Fibroblast of lung (primary cell): Measurements from ENCODE around the gene MACF1. TPM values are rescaled to one million over a fixed set of nuclear protein-coding genes. Genes with fewer than 3 reads are reported as not detected.

Experiments used
- DNase-seq, 2 donors: peaks; one replicate each; pipeline versions ENCODE4 v3.0.0 to v3.0.0-alpha.2; 2010; ENCODE audit warnings: low read depth in 2 of 2
- H2AFZ ChIP-seq: 2 replicates; pipeline ENCODE4 v1.5.1; 2012; ENCODE audit warnings: low read length, control low read depth, inconsistent platforms
- H3K27ac ChIP-seq: 2 replicates; pipeline ENCODE4 v1.5.1; 2011; ENCODE audit warnings: low read length, control low read depth; ENCODE audit not compliant: insufficient read depth
- H3K27me3 ChIP-seq: 2 replicates; pipeline ENCODE4 v1.5.1; 2011; ENCODE audit warnings: mild to moderate bottlenecking, low read length; ENCODE audit not compliant: control insufficient read depth, insufficient read depth
- H3K36me3 ChIP-seq: 2 replicates; pipeline ENCODE4 v1.5.1; 2011; ENCODE audit warnings: low read length; ENCODE audit not compliant: control insufficient read depth, insufficient read depth
- H3K4me1 ChIP-seq: 2 replicates; pipeline ENCODE4 v1.5.1; 2011; ENCODE audit warnings: low read length; ENCODE audit not compliant: control insufficient read depth, insufficient read depth; ENCODE audit errors: extremely low read depth
- H3K4me2 ChIP-seq: 2 replicates; pipeline ENCODE4 v1.5.1; 2011; ENCODE audit warnings: low read length, control low read depth; ENCODE audit not compliant: insufficient read depth; ENCODE audit errors: extremely low read depth
- H3K4me3 ChIP-seq, 4 experiments: fragments of 200-600 bp in 1 of 4; sonication (generic) in 1 of 4; replicated peaks in 1 of 4; 2 replicates each; pipeline ENCODE4 v1.5.1; 2011 to 2016; ENCODE audit warnings: low read length in 4 of 4, low read depth in 3 of 4, mild to moderate bottlenecking in 3 of 4, control low read depth in 2 of 4, inconsistent platforms in 1 of 4, mixed read lengths in 1 of 4; ENCODE audit not compliant: insufficient read depth in 1 of 4; ENCODE audit errors: control extremely low read depth in 1 of 4
- H3K79me2 ChIP-seq: 2 replicates; pipeline ENCODE4 v1.5.1; 2012; ENCODE audit warnings: mild to moderate bottlenecking, low read length, inconsistent platforms; ENCODE audit not compliant: control insufficient read depth, insufficient read depth
- H3K9ac ChIP-seq: 2 replicates; pipeline ENCODE4 v1.5.1; 2011; ENCODE audit warnings: mild to moderate bottlenecking, low read length, control low read depth; ENCODE audit not compliant: insufficient read depth
- H3K9me3 ChIP-seq: 2 replicates; pipeline ENCODE4 v1.5.1; 2012; ENCODE audit warnings: low read depth, low read length; ENCODE audit not compliant: control insufficient read depth, insufficient read depth
- H4K20me1 ChIP-seq: 2 replicates; pipeline ENCODE4 v1.5.1; 2011; ENCODE audit warnings: low read length; ENCODE audit not compliant: control insufficient read depth, insufficient read depth; ENCODE audit errors: extremely low read depth
- CTCF ChIP-seq, 2 donors: IDR thresholded peaks in 1 of 2; conservative IDR thresholded peaks in 1 of 2; 1 replicate in 1 of 2; 2 replicates in 1 of 2; pipeline ENCODE4 v1.5.1; 2011 to 2012; ENCODE audit warnings: low read length in 2 of 2, control low read depth in 1 of 2, inconsistent platforms in 1 of 2, low read depth in 1 of 2, mild to moderate bottlenecking in 1 of 2
- EZH2 ChIP-seq: IDR thresholded peaks from 2 replicates; pipeline ENCODE4 v1.5.1; 2012; ENCODE audit warnings: low read length, control low read depth, mild to moderate bottlenecking; ENCODE audit errors: missing control alignments
- polyA plus RNA-seq, 2 donors: library from polyadenylated mRNA; depleted of rRNA in 1 of 2; stranded (reverse) in 1 of 2; unstranded in 1 of 2; fragments of >200 nt; gene quantifications; 2 replicates each; pipeline ENCODE4 v1.2.1, GENCODE V29; 2011 to 2012; ENCODE audit warnings: missing spikeins in 1 of 2
- total RNA-seq: library from RNA; depleted of rRNA; stranded (reverse); fragments of >200 nt; gene quantifications from 2 replicates; pipeline ENCODE4 v1.2.1, GENCODE V29; 2014

MACF1 gene
- total and polyA plus RNA-seq, 2 donors (not counting 1 experiment from before 2014, with no cell fraction given) = 178 to 414 TPM

DNA sequence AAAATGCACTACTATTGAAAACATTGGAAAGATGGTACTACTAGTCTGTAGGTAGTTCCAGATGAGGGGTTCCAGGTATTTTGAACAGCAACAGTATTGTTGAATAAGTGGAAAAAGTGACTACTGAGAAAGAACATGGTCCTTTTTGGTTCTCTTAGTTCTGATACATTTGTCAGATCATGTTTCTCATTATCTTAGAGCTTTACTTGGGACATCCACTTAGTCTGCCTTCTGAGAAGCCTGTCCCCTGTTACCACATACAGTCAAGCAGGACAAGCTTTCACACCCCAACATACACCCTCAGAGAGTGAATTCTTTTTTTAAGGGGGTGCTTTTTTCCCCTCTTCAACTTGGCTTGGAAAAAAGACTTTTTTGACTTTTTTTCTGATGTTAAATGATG is 41.0 kb upstream of the MACF1 start:
- H3K4me2 ChIP-seq = no peak overlapping the region

DNA sequence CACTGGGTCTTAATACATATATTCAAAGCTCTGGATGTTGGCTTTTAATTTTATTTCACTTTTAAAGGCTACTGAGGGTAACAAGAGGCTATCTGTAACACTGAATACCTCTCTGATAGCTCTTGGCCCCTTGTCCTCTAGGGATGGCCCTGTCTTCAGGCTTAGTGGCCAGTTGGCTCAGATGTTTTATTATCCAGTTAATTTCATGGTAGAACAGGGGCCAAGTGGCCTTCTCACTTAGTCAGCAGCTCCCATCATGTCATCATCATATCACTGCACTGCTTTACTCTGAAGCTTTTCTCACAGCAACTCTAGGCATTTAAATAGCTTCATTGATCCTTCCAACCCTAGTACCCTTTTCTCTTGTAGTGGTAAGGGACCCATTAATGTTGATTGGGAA is 40.2 kb upstream of the MACF1 start:
- no peak overlapping the region for H3K27ac ChIP-seq

More for the DNA sequence above, 41.0 kb upstream of the MACF1 start:
- no peak for DNase-seq
- Histone ChIP-seq H2AFZ (no peak overlapping the region), H3K79me2 (peaks cover 73% of the 10 kb centered on the region), H3K9ac (no peak overlapping the region), H3K4me1 (peaks cover 24% of the 10 kb centered on the region), H3K4me3 (no peak overlapping the region), H3K36me3 (no peaks in the 10 kb centered on the region), H4K20me1 (no peaks in the 10 kb centered on the region), H3K27ac (no peak overlapping the region), H3K9me3 (no peaks in the 10 kb centered on the region), H3K27me3 (no peaks in the 10 kb centered on the region)
- TF ChIP-seq CTCF (conservative IDR thresholded peaks at IDR 0.05 in 1 of 2, IDR thresholded peaks at IDR 0.05 in 1 of 2; ENCODE audit: low read depth in 1 of 2, low read length in 2 of 2) (no peak), EZH2 (no peak)

GRCh38 chr1:39165049-39165448 is 39.4 kb upstream of the MACF1 start:
- no peak for DNase-seq
- Histone ChIP-seq H3K4me3 (no peak overlapping the region), H3K9me3 (no peaks in the 10 kb centered on the region), H4K20me1 (no peaks in the 10 kb centered on the region), H3K36me3 (no peaks in the 10 kb centered on the region), H3K79me2 (peaks cover 71% of the 10 kb centered on the region), H3K4me2 (no peak overlapping the region), H3K27me3 (no peaks in the 10 kb centered on the region), H3K27ac (no peak overlapping the region), H2AFZ (no peak overlapping the region), H3K9ac (no peak overlapping the region), H3K4me1 (peaks cover 16% of the 10 kb centered on the region)
- no peak for TF ChIP-seq EZH2
- TF ChIP-seq CTCF (conservative IDR thresholded peaks at IDR 0.05 in 1 of 2, IDR thresholded peaks at IDR 0.05 in 1 of 2; ENCODE audit: low read depth in 1 of 2, low read length in 2 of 2) = no peak

More for the DNA sequence above, 40.2 kb upstream of the MACF1 start:
- Histone ChIP-seq H3K27me3 (no peaks in the 10 kb centered on the region), H3K79me2 (peaks cover 72% of the 10 kb centered on the region), H2AFZ (no peak overlapping the region), H3K4me3 (no peak overlapping the region), H3K4me1 (peaks cover 16% of the 10 kb centered on the region), H3K9me3 (no peaks in the 10 kb centered on the region), H4K20me1 (no peaks in the 10 kb centered on the region), H3K9ac (no peak overlapping the region), H3K36me3 (no peaks in the 10 kb centered on the region), H3K4me2 (no peak overlapping the region)
- TF ChIP-seq CTCF (conservative IDR thresholded peaks at IDR 0.05 in 1 of 2, IDR thresholded peaks at IDR 0.05 in 1 of 2; ENCODE audit: low read depth in 1 of 2, low read length in 2 of 2) = no peak
- TF ChIP-seq EZH2 = no peak
- DNase-seq = no peak
